Motor neuron (in vitro differentiated cells): ENCODE results near the gene MYH14. TPM values are rescaled to one million over a fixed set of nuclear protein-coding genes. Genes with fewer than 3 reads are reported as not detected.
"Not testable (repeated sequence)": the region's sequence is repeated elsewhere in the genome, so short reads cannot be mapped to it uniquely, and the experiment has no call there.

ENCODE experiments used
- ATAC-seq, 8 experiments: fragments of 200-7000 bp; cut with Tn5 transposase; replicated peaks in 6 of 8; 2 replicates each; pipeline ENCODE4 v1.8.0; 2021; ENCODE audit warnings: mild to moderate bottlenecking in 8 of 8, moderate library complexity in 8 of 8
- H3K27ac ChIP-seq, 2 donors: fragments of 250-450 bp; sonication (Bioruptor Pico); 2 replicates each; pipeline ENCODE4 v1.9.0; 2021; ENCODE audit warnings: antibody characterized with exemption in 2 of 2, mild to moderate bottlenecking in 2 of 2, moderate library complexity in 1 of 2
- H3K4me1 ChIP-seq, 2 donors: fragments of 250-450 bp; sonication (Bioruptor Pico); replicated peaks in 1 of 2; 2 replicates each; pipeline ENCODE4 v1.6.1; 2021; ENCODE audit warnings: antibody characterized with exemption in 2 of 2, mild to moderate bottlenecking in 2 of 2, moderate library complexity in 1 of 2
- H3K4me3 ChIP-seq, 5 donors: fragments of 250-450 bp; sonication (Bioruptor Pico); 2 replicates each; pipeline ENCODE4 v1.9.0; 2021; ENCODE audit warnings: antibody characterized with exemption in 5 of 5, mild to moderate bottlenecking in 5 of 5, moderate library complexity in 4 of 5
- WGBS, 10 experiments: fragments of 450-650 bp; shearing (Covaris generic); methylation state at CpG; one replicate each; pipeline ENCODE4 v1.0.0; 2022; 5-methylcytosine and 5-hydroxymethylcytosine counted together
- in situ Hi-C, 9 experiments: fragments of 400-800 bp; cut with MboI; loops; one replicate each; pipeline ENCODE4 v1.15.0; 2021; ENCODE audit warnings: low sequenced_read_pairs in 9 of 9, low pct_unique_long_range_greater_than_20kb in 2 of 9; ENCODE audit not compliant: unreplicated experiment in 9 of 9
- total RNA-seq, 8 experiments: library from RNA; unstranded; fragments of 300-600 nt; gene quantifications; 2 replicates each; pipeline versions ENCODE4 v1.2.3 to v1.2.4, GENCODE V29; 2022

Gene MYH14
- total RNA-seq, 8 experiments from 2014 or later: 0.18 to 2.2 (median 0.54) TPM

DNA sequence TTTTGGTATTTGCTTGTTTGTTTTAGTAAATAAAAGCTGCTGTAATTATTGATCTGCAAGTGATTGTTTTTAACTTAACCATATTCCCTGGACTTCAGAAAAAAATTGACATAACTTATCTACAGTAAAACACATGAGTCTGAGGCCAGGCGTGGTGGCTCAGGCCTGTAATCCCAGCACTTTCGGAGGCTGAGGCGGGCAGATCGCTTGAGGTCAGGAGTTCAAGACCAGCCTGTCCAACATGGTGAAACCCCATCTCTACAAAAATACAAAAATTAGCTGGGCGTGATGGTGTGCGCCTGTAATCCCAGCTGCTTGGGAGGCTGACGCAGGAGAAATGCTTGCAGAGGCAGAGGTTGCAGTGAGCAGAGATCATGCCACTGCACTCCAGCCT, 150.1 kb downstream of the MYH14 start:
- in situ Hi-C loops: loop anchor here in 8 of 9 experiments (25.0 kb wide), 5 partner anchors 109 to 584 kb away; partner anchors contain the start of genes ACP4 (in 5 of the 8) and KLK4 (in 2 of the 8)
- not testable (repeated sequence) for ATAC-seq, H3K4me3 ChIP-seq, H3K27ac ChIP-seq, H3K4me1 ChIP-seq
- 54 to 100% (median 68%) methylated on average over 1 to 5 of the region's 7 CpGs; no CpG with 5 or more reads in 2 of the 10 experiments for WGBS, 10 experiments

DNA sequence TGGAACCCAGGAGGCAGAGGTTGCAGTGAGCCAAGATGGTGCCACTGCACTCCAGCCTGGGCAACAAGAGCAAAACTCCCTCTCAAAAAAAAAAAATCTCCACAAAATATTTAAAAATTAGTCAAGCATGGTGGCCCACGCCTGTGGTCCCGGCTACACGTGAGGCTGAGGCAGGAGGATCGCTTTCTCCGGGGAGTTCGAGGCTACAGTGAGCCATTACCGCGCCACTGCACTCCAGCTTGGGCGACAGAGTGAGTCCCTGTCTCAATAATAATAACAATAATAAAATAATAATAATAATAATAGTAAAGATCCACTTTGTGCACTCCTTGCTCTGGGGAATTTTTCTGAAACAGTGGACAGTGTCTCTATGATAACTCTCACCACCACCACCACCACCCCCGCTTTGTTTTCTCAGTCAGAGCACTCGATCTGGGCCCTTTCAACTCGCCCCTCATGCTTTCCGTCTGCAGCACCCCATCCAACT, 153.3 kb downstream of the MYH14 start:
- in situ Hi-C loops: loop anchor here in 8 of 9 experiments (25.0 kb wide), 5 partner anchors 106 to 581 kb away; partner anchors contain the start of genes ACP4 (in 5 of the 8) and KLK4 (in 2 of the 8)
- Histone ChIP-seq H3K4me3 (no peak overlapping the region), H3K4me1 (peaks cover 0 to 2% of the 10 kb centered on the region in 2 donors), H3K27ac (no peak overlapping the region)
- ATAC-seq: no peak
- 0 to 45% (median 3%) methylated on average over 1 to 9 of the region's 13 CpGs; no CpG with 5 or more reads in 3 of the 10 experiments for WGBS, 10 experiments

DNA sequence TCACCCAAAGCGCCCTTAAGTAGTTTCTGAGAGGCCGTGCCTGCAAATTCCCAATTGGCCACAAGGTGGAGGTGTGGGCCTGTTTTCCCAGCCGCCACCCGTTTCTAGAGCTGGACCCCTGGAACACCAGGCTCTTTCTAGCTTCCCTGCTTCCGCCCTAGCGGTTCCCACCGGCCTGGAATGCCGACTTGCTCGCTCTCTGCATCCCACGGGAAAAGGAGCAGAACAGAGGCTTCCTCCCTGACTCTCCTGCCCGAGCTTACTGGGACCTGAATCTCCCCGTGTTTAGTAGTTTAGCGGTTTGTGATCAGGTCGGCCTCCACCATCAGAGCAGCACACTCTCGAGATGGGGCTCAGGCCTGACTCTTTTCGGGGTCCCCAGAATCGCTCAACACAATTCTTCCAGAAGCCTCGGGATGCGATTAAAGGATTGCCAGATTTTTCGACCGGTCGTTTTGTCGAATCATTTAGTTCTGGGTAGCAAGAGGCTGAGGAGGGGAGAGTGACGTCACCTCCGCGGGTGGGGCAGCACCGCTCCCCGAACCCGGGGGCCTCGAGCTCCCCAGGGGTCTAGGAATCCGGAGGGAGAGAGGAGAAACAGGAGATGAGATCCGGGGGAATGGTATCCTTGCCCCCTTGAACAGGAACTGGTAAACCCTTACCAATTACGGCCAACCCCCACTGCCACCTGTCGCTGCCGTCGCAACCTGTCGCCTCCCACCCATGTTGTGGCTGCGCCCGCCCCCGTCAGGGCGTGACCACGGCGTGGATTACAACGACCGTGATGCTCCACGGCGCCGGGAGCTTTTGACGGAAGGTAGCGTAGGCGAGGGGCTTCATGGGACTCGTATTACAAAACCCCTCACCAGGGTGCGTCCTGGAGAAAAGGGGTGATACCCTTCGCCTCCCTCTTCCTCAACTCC, 154.0 kb downstream of the MYH14 start:
- peaks cover 0 to 2% of the 10 kb centered on the region in 2 donors for H3K4me1 ChIP-seq
- 0 to 100% (median 39%) methylated on average over 1 to 30 of the region's 54 CpGs; no CpG with 5 or more reads in 2 of the 10 experiments for WGBS, 10 experiments
- peak; percentile 26 to 92 (median 49) for ATAC-seq

DNA sequence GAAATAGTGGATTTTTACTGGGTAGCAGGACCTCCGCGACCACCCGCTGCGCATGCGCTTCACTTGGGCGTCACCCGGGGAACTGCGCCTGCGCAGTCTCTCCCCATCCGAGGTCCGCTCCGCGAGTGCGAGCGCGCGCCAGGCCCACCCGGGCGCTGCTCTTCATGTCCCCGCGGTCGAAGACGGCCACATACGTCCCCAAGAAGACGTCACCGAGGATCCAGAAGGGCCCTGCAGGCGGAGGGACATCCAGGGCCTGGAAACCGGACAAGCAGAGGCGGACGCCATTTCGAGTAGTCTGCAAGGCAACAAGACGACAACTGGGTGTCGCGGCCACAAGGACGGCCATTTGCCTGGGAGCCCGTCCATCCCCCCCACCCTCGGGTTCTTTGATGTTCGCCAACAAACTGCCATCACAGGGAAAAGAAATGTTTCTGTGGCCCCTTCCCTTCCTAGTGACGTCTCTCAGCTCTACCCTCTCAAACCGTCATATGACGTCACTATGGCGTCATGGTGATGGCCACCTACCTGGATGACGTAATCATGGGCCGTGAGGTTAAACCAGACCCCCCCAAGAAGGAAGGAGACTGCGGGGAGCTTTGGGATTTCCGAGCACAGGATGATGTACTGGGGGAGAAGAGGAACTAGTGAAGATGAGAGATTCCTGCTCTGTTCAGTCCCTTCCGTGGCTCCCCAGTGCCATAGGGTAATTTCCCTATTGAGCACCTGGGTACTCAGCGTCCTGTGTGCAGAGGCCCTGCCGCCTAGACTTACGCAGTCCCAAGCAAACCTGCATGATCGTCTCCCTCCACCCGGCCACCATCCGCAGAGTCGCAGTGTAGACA, 155.3 kb downstream of the MYH14 start:
- 39 to 91% (median 89%) methylated on average over 2 to 38 of the region's 54 CpGs; no CpG with 5 or more reads in 5 of the 10 experiments for WGBS, 10 experiments
- ATAC-seq: no peak
- H3K4me3 ChIP-seq: no peak overlapping the region
- in situ Hi-C loops: loop anchor here in 8 of 9 experiments (25.0 kb wide), 5 partner anchors 104 to 579 kb away; partner anchors contain the start of genes ACP4 (in 5 of the 8) and KLK4 (in 2 of the 8)
- peaks cover 0 to 2% of the 10 kb centered on the region in 2 donors for H3K4me1 ChIP-seq
- no peak overlapping the region for H3K27ac ChIP-seq

More for the DNA sequence above, 154.0 kb downstream of the MYH14 start:
- in situ Hi-C loops: loop anchor here in 8 of 9 experiments (25.0 kb wide), 5 partner anchors 105 to 580 kb away; partner anchors contain the start of genes ACP4 (in 5 of the 8) and KLK4 (in 2 of the 8)
- peak overlapping the region in 1 of 2 donors; percentile 9 for H3K27ac ChIP-seq
- no peak overlapping the region for H3K4me3 ChIP-seq

DNA sequence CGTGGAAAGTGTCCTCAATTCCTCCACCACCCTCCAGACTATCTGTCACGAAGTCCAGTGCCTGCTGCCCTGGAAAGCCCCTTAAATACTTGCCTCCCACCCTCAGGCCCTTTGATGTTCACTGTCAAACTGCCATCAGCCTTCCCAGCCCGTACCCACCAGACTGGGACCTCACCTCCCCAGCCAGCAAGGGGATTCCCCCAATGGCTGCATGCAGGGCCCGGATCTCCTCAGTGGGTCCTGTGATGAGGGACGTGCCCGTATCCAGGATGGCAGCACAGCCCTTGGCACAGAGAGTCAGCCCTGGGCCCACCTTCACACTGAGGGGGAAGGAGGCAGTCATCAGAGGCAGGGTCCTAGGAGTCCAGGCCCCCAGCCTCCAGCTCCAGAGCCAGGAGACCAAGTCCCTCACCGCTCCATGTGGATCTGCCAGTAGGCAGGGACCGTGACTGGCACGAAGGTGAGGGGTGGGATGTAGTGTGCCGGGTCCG, 156.0 kb downstream of the MYH14 start:
- WGBS, 10 experiments: 33 to 89% (median 70%) methylated on average over 1 to 5 of the region's 11 CpGs; no CpG with 5 or more reads in 7 of the 10 experiments
- peaks cover 0 to 2% of the 10 kb centered on the region in 2 donors for H3K4me1 ChIP-seq
- in situ Hi-C loops: loop anchor here in 8 of 9 experiments (25.0 kb wide), 5 partner anchors 103 to 578 kb away; partner anchors contain the start of genes ACP4 (in 5 of the 8) and KLK4 (in 2 of the 8)
- H3K4me3 ChIP-seq: no peak overlapping the region
- no peak overlapping the region for H3K27ac ChIP-seq
- no peak for ATAC-seq

Other genes starting within 250 kb of the MYH14 start
- gene SIGLEC11, start 242.4 kb upstream of the MYH14 start, total RNA-seq: under 1 TPM in 3 of 8 experiments, not detected in 5; 0.09 to 0.13 (median 0.09) TPM
- 10 to 100 TPM; 28.3 to 46.5 (median 34.7) TPM for gene VRK3, start 178.2 kb upstream of the MYH14 start, total RNA-seq
- 10 to 100 TPM in 3 of 8 experiments, 1 to 10 TPM in 5; 7.5 to 12.7 (median 8.9) TPM for gene ZNF473, start 177.6 kb upstream of the MYH14 start, total RNA-seq
- not detected for gene IZUMO2, start 40.3 kb upstream of the MYH14 start, total RNA-seq
- 1 to 10 TPM in 4 of 8 experiments, under 1 TPM in 4; 0.13 to 2.6 (median 0.99) TPM for gene KCNC3, start 125.8 kb downstream of the MYH14 start, total RNA-seq
- 1 to 10 TPM in 4 of 8 experiments, under 1 TPM in 4; 0.18 to 1.9 (median 0.95) TPM for gene NAPSA, start 162.0 kb downstream of the MYH14 start, total RNA-seq
- 10 to 100 TPM; 13.5 to 71.4 (median 30.6) TPM for gene NR1H2, start 172.8 kb downstream of the MYH14 start, total RNA-seq
- gene POLD1, start 180.7 kb downstream of the MYH14 start, total RNA-seq: 10 to 100 TPM in 5 of 8 experiments, 1 to 10 TPM in 3; 6.2 to 56.0 (median 12.7) TPM
- 1 to 10 TPM in 1 of 8 experiments, under 1 TPM in 5, not detected in 2; 0.09 to 2.6 (median 0.47) TPM for gene SPIB, start 215.3 kb downstream of the MYH14 start, total RNA-seq
- gene MYBPC2, start 229.3 kb downstream of the MYH14 start, total RNA-seq: under 1 TPM in 4 of 8 experiments, not detected in 4; 0.04 to 0.27 (median 0.11) TPM